ENCODE measurements around the gene SP9. TPM values are rescaled to one million over a fixed set of nuclear protein-coding genes. Genes with fewer than 3 reads are reported as not detected.

SP9 gene
- total and polyA plus RNA-seq, 9 of the 15 experiments (the other 6 are each of a cell fraction or from before 2014, with no cell fraction given) = 0.04 to 0.23 (median 0.11) TPM; not detected in 3

GRCh38 chr2:174326161-174327020 is 8.4 kb upstream of the SP9 start (continued):
- TF ChIP-seq ID3 (CRISPR knock-in tag; IDR thresholded peaks at IDR 0.05) (no peak), ID3 (tag; IDR thresholded peaks at IDR 0.05) (0 out of 2 replicates have a peak, but pooled peaks have one; percentile 27), ELF1 (tag; IDR thresholded peaks at IDR 0.05) (peak; percentile 42; the same call in 1 of the 2 replicates), E2F6 (IDR thresholded peaks at IDR 0.05; ENCODE audit: borderline replicate concordance in 1 of 2, extremely low read depth in 1 of 2, insufficient read depth in 1 of 2, insufficient read length in 1 of 2, low read depth in 1 of 2, low read length in 1 of 2, poor library complexity in 1 of 2, severe bottlenecking in 1 of 2) (peak; percentile 92 to 95), ZBTB2 (IDR thresholded peaks at IDR 0.05) (no peak), SAP30 (IDR thresholded peaks at IDR 0.05; ENCODE audit: borderline replicate concordance, insufficient read depth, low read depth, low read length, poor library complexity, severe bottlenecking) (no peak), HDAC6 (IDR thresholded peaks at IDR 0.05; ENCODE audit: low read depth, low read length) (no peak), ZNF696 (CRISPR knock-in tag; conservative IDR thresholded peaks at IDR 0.05) (no peak), E2F3 (CRISPR knock-in tag; IDR thresholded peaks at IDR 0.05) (0 out of 2 replicates have a peak, but pooled peaks have one; percentile 18), PPARD (CRISPR knock-in tag; IDR thresholded peaks at IDR 0.05) (no peak), ZNF282 (CRISPR knock-in tag; IDR thresholded peaks at IDR 0.05) (peak; percentile 57; the same call in 1 of the 2 replicates), RBM34 (IDR thresholded peaks at IDR 0.05; ENCODE audit: borderline replicate concordance, insufficient read depth, low read length) (no peak), WHSC1 (IDR thresholded peaks at IDR 0.05; ENCODE audit: low read length) (no peak), ZNF668 (CRISPR knock-in tag; IDR thresholded peaks at IDR 0.05) (no peak), POLR2A (conservative IDR thresholded peaks at IDR 0.05) (peak; percentile 64; the same call in 1 of the 2 replicates), POLR2G (IDR thresholded peaks at IDR 0.05; ENCODE audit: low read depth, low read length) (peak; percentile 77), XRCC3 (IDR thresholded peaks at IDR 0.05) (no peak), YY1 (IDR thresholded peaks at IDR 0.05; ENCODE audit: borderline replicate concordance in 1 of 3, control insufficient read depth in 1 of 3, extremely low read depth in 1 of 3, insufficient read depth in 3 of 3, insufficient read length in 1 of 3, insufficient replicate concordance in 2 of 3, low read depth in 1 of 3, low read length in 2 of 3) (no peak), ASH1L (IDR thresholded peaks at IDR 0.05; ENCODE audit: borderline replicate concordance, low read depth, partially characterized antibody) (no peak), LCOR (CRISPR knock-in tag; IDR thresholded peaks at IDR 0.05) (peak; percentile 85), FOXP1 (CRISPR knock-in tag; IDR thresholded peaks at IDR 0.05) (peak; percentile 81; the same call in 1 of the 2 replicates)
